H1 (cell line): Measurements from ENCODE around the gene RXRA. TPM values are rescaled to one million over a fixed set of nuclear protein-coding genes. Genes with fewer than 3 reads are reported as not detected.

Source experiments
- CTCF ChIA-PET: fragments of 300-600 bp; sonication (Branson Sonifier 250); formaldehyde crosslinking; loops from one replicate; lab custom pipeline; 2021; ENCODE audit not compliant: partially characterized antibody; lab: Charles Lee
- POLR2A ChIA-PET: fragments of 300-600 bp; sonication (Branson Sonifier 250); formaldehyde crosslinking; loops from one replicate; lab custom pipeline; 2021; ENCODE audit warnings: inconsistent platforms; ENCODE audit not compliant: partially characterized antibody; lab: Charles Lee
- DNase-seq, 2 experiments: peaks; one replicate each; pipeline versions ENCODE4 v3.0.0 to v3.0.0-alpha.2; 2010 to 2022; ENCODE audit warnings: low spot score in 2 of 2, low read depth in 1 of 2, mixed read lengths in 1 of 2
- FAIRE-seq: peaks from 2 replicates; lab custom pipeline; 2011; peaks lifted over from hg19 to GRCh38; lab: Jason Lieb, UNC
- H2AFZ ChIP-seq: 2 replicates; pipeline ENCODE4 v1.8.1; 2012; ENCODE audit warnings: low read length, inconsistent platforms
- H2AK5ac ChIP-seq: 2 replicates; pipeline ENCODE4 v1.6.1; 2013; ENCODE audit warnings: low read depth, low read length
- H2BK120ac ChIP-seq: replicated peaks from 2 replicates; pipeline ENCODE3; 2013; ENCODE audit warnings: low read depth, low read length, inconsistent platforms
- H2BK12ac ChIP-seq: 2 replicates; pipeline ENCODE4 v1.6.1; 2013; ENCODE audit warnings: low read depth, low read length
- H2BK15ac ChIP-seq: 2 replicates; pipeline ENCODE4 v1.6.1; 2013; ENCODE audit warnings: low read length
- H2BK20ac ChIP-seq: 2 replicates; pipeline ENCODE4 v1.6.1; 2013; ENCODE audit warnings: low read length
- H2BK5ac ChIP-seq: 2 replicates; pipeline ENCODE4 v1.6.1; 2013; ENCODE audit warnings: low read depth, low read length
- H3K14ac ChIP-seq: 2 replicates; pipeline ENCODE4 v1.6.1; 2013; ENCODE audit warnings: inconsistent platforms; ENCODE audit not compliant: insufficient read length
- H3K18ac ChIP-seq: 2 replicates; pipeline ENCODE4 v1.6.1; 2013; ENCODE audit warnings: low read length; ENCODE audit errors: extremely low read depth
- H3K23ac ChIP-seq: 2 replicates; pipeline ENCODE4 v1.6.1; 2013; ENCODE audit warnings: inconsistent platforms; ENCODE audit not compliant: insufficient read length
- H3K23me2 ChIP-seq: 2 replicates; pipeline ENCODE4 v1.6.1; 2013; ENCODE audit warnings: low read depth, low read length
- H3K27ac ChIP-seq: 2 replicates; pipeline ENCODE4 v1.6.1; 2011; ENCODE audit warnings: low read depth, low read length, inconsistent platforms
- H3K27me3 ChIP-seq, 4 experiments: replicated peaks in 1 of 4; 1 replicate in 1 of 4; 2 replicates in 3 of 4; pipeline versions ENCODE4 v1.6.1 to v1.8.1; 2011 to 2013; ENCODE audit warnings: low read length in 3 of 4, mild to moderate bottlenecking in 3 of 4, inconsistent platforms in 2 of 4, mixed read lengths in 2 of 4, moderate library complexity in 1 of 4; ENCODE audit not compliant: control insufficient read depth in 3 of 4, insufficient read depth in 3 of 4; ENCODE audit errors: extremely low read depth in 1 of 4
- H3K36me3 ChIP-seq, 4 experiments: 2 replicates each; pipeline versions ENCODE4 v1.6.1 to v1.8.1; 2011 to 2013; ENCODE audit warnings: mild to moderate bottlenecking in 4 of 4, low read length in 3 of 4, moderate library complexity in 2 of 4, control low read depth in 1 of 4, inconsistent platforms in 1 of 4; ENCODE audit not compliant: insufficient read depth in 4 of 4, control insufficient read depth in 2 of 4
- H3K4ac ChIP-seq: replicated peaks from 2 replicates; pipeline ENCODE3; 2013; ENCODE audit warnings: low read length, low read depth, mixed read lengths, inconsistent platforms; ENCODE audit not compliant: insufficient read length
- H3K4me1 ChIP-seq, 4 experiments: replicated peaks in 1 of 4; 1 replicate in 1 of 4; 2 replicates in 3 of 4; pipeline versions ENCODE4 v1.6.1 to v1.8.1; 2011 to 2013; ENCODE audit warnings: low read length in 3 of 4, inconsistent platforms in 2 of 4, mixed read lengths in 1 of 4; ENCODE audit not compliant: insufficient read depth in 4 of 4, control insufficient read depth in 3 of 4
- H3K4me2 ChIP-seq, 2 experiments: 2 replicates each; pipeline versions ENCODE4 v1.6.1 to v1.8.1; 2011 to 2013; ENCODE audit warnings: low read depth in 2 of 2, low read length in 2 of 2, control low read depth in 1 of 2, inconsistent platforms in 1 of 2, mild to moderate bottlenecking in 1 of 2; ENCODE audit not compliant: insufficient read depth in 1 of 2
- H3K4me3 ChIP-seq, 4 experiments: fragments of 200-600, 300-600 bp in 1 of 4; sonication (generic), shearing (Covaris generic), sonication (Bioruptor Twin) in 1 of 4; 2 replicates each; pipeline versions ENCODE4 v1.5.1 to v1.8.1; 2011 to 2016; ENCODE audit warnings: low read length in 4 of 4, low read depth in 3 of 4, control low read depth in 2 of 4, inconsistent platforms in 2 of 4, mild to moderate bottlenecking in 2 of 4, mixed read lengths in 1 of 4, moderate library complexity in 1 of 4; ENCODE audit not compliant: insufficient read depth in 2 of 4; ENCODE audit errors: extremely low read depth in 1 of 4
- H3K56ac ChIP-seq: replicated peaks from 2 replicates; pipeline ENCODE3; 2013; ENCODE audit warnings: low read depth, mild to moderate bottlenecking, mixed read lengths, low read length, inconsistent platforms; ENCODE audit not compliant: insufficient read length
- H3K79me1 ChIP-seq: 2 replicates; pipeline ENCODE4 v1.6.1; 2013; ENCODE audit warnings: low read depth, low read length, control low read depth
- H3K79me2 ChIP-seq, 2 experiments: 2 replicates each; pipeline versions ENCODE4 v1.6.1 to v1.8.1; 2012 to 2013; ENCODE audit warnings: low read length in 2 of 2, mild to moderate bottlenecking in 2 of 2, inconsistent platforms in 1 of 2; ENCODE audit not compliant: insufficient read depth in 2 of 2, control insufficient read depth in 1 of 2
- H3K9ac ChIP-seq, 4 experiments: replicated peaks in 1 of 4; 1 replicate in 1 of 4; 2 replicates in 3 of 4; pipeline versions ENCODE4 v1.6.1 to v1.8.1; 2011 to 2013; ENCODE audit warnings: low read depth in 3 of 4, low read length in 3 of 4, control low read depth in 2 of 4, mild to moderate bottlenecking in 2 of 4, moderate library complexity in 2 of 4, inconsistent platforms in 1 of 4; ENCODE audit errors: extremely low read depth in 1 of 4
- H3K9me3 ChIP-seq, 2 experiments: 2 replicates each; pipeline versions ENCODE4 v1.6.1 to v1.8.1; 2012 to 2013; ENCODE audit warnings: mild to moderate bottlenecking in 2 of 2, moderate library complexity in 2 of 2, control low read depth in 1 of 2, inconsistent platforms in 1 of 2, low read depth in 1 of 2, low read length in 1 of 2, mixed read lengths in 1 of 2; ENCODE audit not compliant: insufficient read depth in 2 of 2
- H4K20me1 ChIP-seq, 2 experiments: replicated peaks in 1 of 2; 2 replicates each; pipeline versions ENCODE3 to v1.8.1; 2011 to 2013; ENCODE audit warnings: inconsistent platforms in 2 of 2, low read length in 2 of 2, mild to moderate bottlenecking in 1 of 2; ENCODE audit not compliant: insufficient read depth in 2 of 2, control insufficient read depth in 1 of 2
- H4K5ac ChIP-seq: 2 replicates; pipeline ENCODE4 v1.6.1; 2013; ENCODE audit warnings: low read length, low read depth, mixed read lengths, inconsistent platforms; ENCODE audit not compliant: insufficient read length
- H4K8ac ChIP-seq: 2 replicates; pipeline ENCODE4 v1.8.0; 2013; ENCODE audit warnings: mild to moderate bottlenecking, moderate library complexity, low read length, inconsistent platforms; ENCODE audit not compliant: insufficient read depth; ENCODE audit errors: extremely low read depth
- H4K91ac ChIP-seq: replicated peaks from 2 replicates; pipeline ENCODE3; 2013; ENCODE audit warnings: low read length, mixed read lengths, inconsistent platforms; ENCODE audit not compliant: insufficient read length
- ATF3 ChIP-seq: IDR thresholded peaks from 2 replicates; pipeline ENCODE4 v1.6.1; 2011; ENCODE audit warnings: low read depth, mild to moderate bottlenecking, low read length; ENCODE audit not compliant: insufficient read depth
- RFX5 ChIP-seq: IDR thresholded peaks from 2 replicates; pipeline ENCODE4 v1.6.1; 2011; ENCODE audit warnings: low read depth, low read length, improper control_type of control experiment, borderline replicate concordance
- SAP30 ChIP-seq: fragments of 300-600 bp; sonication (generic); IDR thresholded peaks from 2 replicates; pipeline ENCODE4 v1.7.1; 2012; ENCODE audit warnings: low read length, moderate library complexity, mild to moderate bottlenecking, inconsistent platforms; ENCODE audit not compliant: insufficient read depth, insufficient replicate concordance
- SIX5 ChIP-seq: IDR thresholded peaks from 2 replicates; pipeline ENCODE4 v1.6.1; 2011; ENCODE audit warnings: mild to moderate bottlenecking, low read depth, low read length
- WGBS, 2 experiments: shearing (Covaris generic) in 1 of 2; methylation state at CpG; one replicate each; pipeline versions ENCODE4 v1.1.6 to v1.1.7; 2013 to 2015; ENCODE audit warnings: low lambda C conversion rate in 2 of 2, mixed read lengths in 2 of 2, inconsistent platforms in 1 of 2, low coverage in 1 of 2, missing lambda C conversion rate in 1 of 2; ENCODE audit not compliant: insufficient replicate concordance in 2 of 2, insufficient coverage in 1 of 2, insufficient read length in 1 of 2; ENCODE audit errors: extremely low coverage in 1 of 2, missing lambda C conversion rate in 1 of 2; 5-methylcytosine and 5-hydroxymethylcytosine counted together
- polyA plus RNA-seq, 7 experiments: library from polyadenylated mRNA; depleted of rRNA in 3 of 7; stranded (reverse) in 5 of 7; unstranded in 2 of 7; fragments of >200 nt in 5 of 7; fragments of 200-250 nt in 2 of 7; gene quantifications; 1 replicate in 5 of 7; 2 replicates in 1 of 7; 4 replicates in 1 of 7; pipeline versions ENCODE4 v1.2.1 to v1.2.3, GENCODE V29; 2011 to 2013; ENCODE audit warnings: missing spikeins in 2 of 7, mixed read lengths in 2 of 7
- total RNA-seq: library from RNA; stranded (reverse); fragmentation: NEBNext Ultra II Directional; extraction: Animal tissue kit (Norgen Biotek cat#: 25700); gene quantifications from 2 replicates; pipeline ENCODE4 v1.2.1, GENCODE V29; 2021

The RXRA gene
- total and polyA plus RNA-seq, 2 of the 8 experiments (the other 6 are each of a cell fraction or from before 2014, with no cell fraction given): 9.8 to 29.4 TPM

GRCh38 chr9:134376386-134377142, 50.3 kb downstream of the RXRA start:
- Histone ChIP-seq H3K4me2 (no peak overlapping the region), H3K18ac (no peak overlapping the region), H3K9ac (no peak overlapping the region), H4K91ac (no peak overlapping the region), H3K4ac (no peak overlapping the region), H2BK5ac (no peak overlapping the region; the same call in 1 of the 2 replicates), H3K4me3 (no peak overlapping the region), H3K56ac (no peak overlapping the region), H3K36me3 (no peaks in the 10 kb centered on the region), H4K8ac (peak overlapping the region; percentile 42; the same call in 1 of the 2 replicates), H4K5ac (no peak overlapping the region), H2AK5ac (no peak overlapping the region), H3K27ac (no peak overlapping the region), H4K20me1 (peaks cover 21 to 30% of the 10 kb centered on the region in 2 experiments), H2BK15ac (no peak overlapping the region), H3K9me3 (no peaks in the 10 kb centered on the region), H3K79me2 (peaks cover 0 to 40% of the 10 kb centered on the region in 2 experiments; a peak in 2 of 4 replicates), H3K79me1 (peaks cover 33% of the 10 kb centered on the region), H2BK120ac (no peak overlapping the region), H2BK20ac (no peak overlapping the region), H3K4me1 (peaks cover 0 to 20% (median 9%) of the 10 kb centered on the region in 4 experiments; a peak in 6 of 7 replicates), H3K14ac (no peak overlapping the region), H3K23me2 (no peaks in the 10 kb centered on the region), H3K27me3 (no peaks in the 10 kb centered on the region), H3K23ac (no peak overlapping the region), H2BK12ac (no peak overlapping the region), H2AFZ (no peak overlapping the region)
- no peak for DNase-seq
- FAIRE-seq: no peak
- no peak for TF ChIP-seq SIX5
- TF ChIP-seq SAP30: no peak
- TF ChIP-seq RFX5: no peak
- no peak for TF ChIP-seq ATF3
- ChIA-PET POLR2A (no interaction called here), CTCF (interaction anchor here (0.6 to 2.5 kb wide), 5 partner anchors 22 to 206 kb away, joined by 3 to 10 read pairs (median 3); no protein-coding TSS in a partner anchor)
- WGBS, 2 experiments: 85% methylated on average over 25 of the region's 27 CpGs; no CpG with 5 or more reads in 1 of the 2 experiments
